ENCODE results near the gene UROC1.

The UROC1 gene

GRCh38 chr3:126496894-126497850 lies 20.4 kb downstream of the UROC1 start:
- H3K4me3 ChIP-seq (replicated peaks in 1 of 2; ENCODE audit: low read depth in 2 of 2, low read length in 2 of 2) = no peak overlapping the region
- TF ChIP-seq, protein P1, sequence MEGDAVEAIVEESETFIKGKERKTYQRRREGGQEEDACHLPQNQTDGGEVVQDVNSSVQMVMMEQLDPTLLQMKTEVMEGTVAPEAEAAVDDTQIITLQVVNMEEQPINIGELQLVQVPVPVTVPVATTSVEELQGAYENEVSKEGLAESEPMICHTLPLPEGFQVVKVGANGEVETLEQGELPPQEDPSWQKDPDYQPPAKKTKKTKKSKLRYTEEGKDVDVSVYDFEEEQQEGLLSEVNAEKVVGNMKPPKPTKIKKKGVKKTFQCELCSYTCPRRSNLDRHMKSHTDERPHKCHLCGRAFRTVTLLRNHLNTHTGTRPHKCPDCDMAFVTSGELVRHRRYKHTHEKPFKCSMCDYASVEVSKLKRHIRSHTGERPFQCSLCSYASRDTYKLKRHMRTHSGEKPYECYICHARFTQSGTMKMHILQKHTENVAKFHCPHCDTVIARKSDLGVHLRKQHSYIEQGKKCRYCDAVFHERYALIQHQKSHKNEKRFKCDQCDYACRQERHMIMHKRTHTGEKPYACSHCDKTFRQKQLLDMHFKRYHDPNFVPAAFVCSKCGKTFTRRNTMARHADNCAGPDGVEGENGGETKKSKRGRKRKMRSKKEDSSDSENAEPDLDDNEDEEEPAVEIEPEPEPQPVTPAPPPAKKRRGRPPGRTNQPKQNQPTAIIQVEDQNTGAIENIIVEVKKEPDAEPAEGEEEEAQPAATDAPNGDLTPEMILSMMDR (IDR thresholded peaks at IDR 0.05; ENCODE audit: low read depth, low read length) = no peak
- DNase-seq (ENCODE audit: low read depth in 2 of 2) = no peak

GRCh38 chr3:126495786-126496185 lies 21.8 kb downstream of the UROC1 start:
- no peak for DNase-seq (ENCODE audit: low read depth in 2 of 2)
- TF ChIP-seq, protein P1 (IDR thresholded peaks at IDR 0.05; ENCODE audit: low read depth, low read length) = no peak
- no peak overlapping the region for H3K4me3 ChIP-seq (replicated peaks in 1 of 2; ENCODE audit: low read depth in 2 of 2, low read length in 2 of 2)

DNA sequence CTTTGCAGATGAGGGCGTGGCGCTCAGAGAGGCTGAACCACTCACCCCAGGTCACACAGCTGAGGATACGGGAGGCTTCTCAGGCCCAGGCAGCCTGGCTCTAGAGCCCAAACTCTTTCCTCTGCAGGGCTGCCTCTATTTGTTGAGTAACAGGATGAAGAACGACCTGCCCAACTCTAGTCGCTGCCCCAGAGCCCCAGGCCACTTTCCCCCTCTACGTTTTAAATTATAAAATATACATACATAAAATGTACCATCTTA lies 22.7 kb downstream of the UROC1 start:
- TF ChIP-seq, protein P1 (IDR thresholded peaks at IDR 0.05; ENCODE audit: low read depth, low read length) = no peak
- H3K4me3 ChIP-seq (replicated peaks in 1 of 2; ENCODE audit: low read depth in 2 of 2, low read length in 2 of 2) = no peak overlapping the region
- no peak for DNase-seq (ENCODE audit: low read depth in 2 of 2)

DNA sequence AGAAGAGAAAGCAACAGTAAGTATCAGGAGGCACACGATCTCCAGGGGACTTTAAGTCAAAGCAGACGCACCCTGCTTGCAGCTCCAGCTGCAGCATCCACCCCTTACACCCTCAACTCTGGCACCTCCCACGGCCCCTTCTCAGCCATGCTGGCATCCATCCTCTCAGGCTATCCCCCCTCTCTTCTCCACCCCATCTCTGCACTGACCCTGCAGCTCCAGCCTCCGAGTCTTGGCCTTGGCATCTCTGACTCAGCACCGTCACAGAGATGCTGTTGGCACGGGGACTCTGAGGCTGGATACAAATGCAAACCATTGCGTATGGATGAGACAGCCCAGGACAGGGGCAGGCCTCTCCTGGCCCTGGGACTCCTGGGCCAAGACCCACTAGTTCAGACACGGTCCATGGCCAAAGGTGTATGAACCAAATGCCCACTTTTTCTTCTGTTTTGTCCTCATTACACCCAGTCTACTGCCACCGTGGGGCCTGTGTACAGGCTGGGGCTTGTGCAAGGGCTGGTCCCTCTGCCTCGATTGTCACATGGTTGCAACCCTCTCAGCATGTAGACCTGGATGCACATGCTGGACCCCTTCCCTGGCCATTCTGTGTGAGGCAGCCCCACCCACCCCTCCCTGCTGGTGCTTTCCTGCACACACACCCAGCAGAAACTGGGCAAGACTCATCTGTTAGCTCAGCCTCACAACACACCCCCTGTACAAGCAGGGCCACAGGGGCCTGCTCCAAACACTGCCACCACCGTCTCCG lies 23.2 kb downstream of the UROC1 start:
- no peak for DNase-seq (ENCODE audit: low read depth in 2 of 2)
- TF ChIP-seq, protein P1 (IDR thresholded peaks at IDR 0.05; ENCODE audit: low read depth, low read length) = no peak
- no peak overlapping the region for H3K4me3 ChIP-seq (replicated peaks in 1 of 2; ENCODE audit: low read depth in 2 of 2, low read length in 2 of 2)

GRCh38 chr3:126493739-126494138 lies 23.8 kb downstream of the UROC1 start:
- TF ChIP-seq, protein P1 (IDR thresholded peaks at IDR 0.05; ENCODE audit: low read depth, low read length) = no peak
- DNase-seq (ENCODE audit: low read depth in 2 of 2) = no peak

DNA sequence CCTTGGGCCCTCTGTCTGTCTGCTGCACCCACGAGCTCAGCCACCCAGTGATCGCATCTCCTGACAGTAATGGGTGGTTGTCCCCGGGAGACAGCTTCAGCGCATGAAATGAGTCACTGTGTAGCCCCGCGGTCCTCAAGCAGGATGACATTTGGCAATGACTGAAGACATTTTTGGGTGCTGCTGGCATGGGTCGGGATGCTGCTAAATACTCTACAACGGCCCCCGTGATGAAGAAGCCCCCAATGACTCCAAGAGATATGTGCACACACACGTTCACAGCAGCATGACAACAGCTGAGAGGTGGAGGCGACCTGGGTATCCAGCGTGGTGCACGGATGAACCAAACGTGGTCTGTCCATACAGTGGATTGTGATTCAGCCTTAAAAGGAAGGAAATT lies 24.5 kb downstream of the UROC1 start:
- TF ChIP-seq, protein P1 (IDR thresholded peaks at IDR 0.05; ENCODE audit: low read depth, low read length) = no peak
- DNase-seq (ENCODE audit: low read depth in 2 of 2) = no peak
- no peak overlapping the region for H3K4me3 ChIP-seq (replicated peaks in 1 of 2; ENCODE audit: low read depth in 2 of 2, low read length in 2 of 2)

More at GRCh38 chr3:126493739-126494138, 23.8 kb downstream of the UROC1 start:
- H3K4me3 ChIP-seq (replicated peaks in 1 of 2; ENCODE audit: low read depth in 2 of 2, low read length in 2 of 2) = no peak overlapping the region
